Hepatic stellate cell (primary cell): ENCODE data around the gene GALNT10.
A peak's percentile ranks its signal among the peaks of the same experiment; 100 is the strongest.

Source experiments
- DNase-seq: peaks from one replicate; pipeline ENCODE4 v3.0.0; 2011; ENCODE audit warnings: low spot score

Gene GALNT10

DNA sequence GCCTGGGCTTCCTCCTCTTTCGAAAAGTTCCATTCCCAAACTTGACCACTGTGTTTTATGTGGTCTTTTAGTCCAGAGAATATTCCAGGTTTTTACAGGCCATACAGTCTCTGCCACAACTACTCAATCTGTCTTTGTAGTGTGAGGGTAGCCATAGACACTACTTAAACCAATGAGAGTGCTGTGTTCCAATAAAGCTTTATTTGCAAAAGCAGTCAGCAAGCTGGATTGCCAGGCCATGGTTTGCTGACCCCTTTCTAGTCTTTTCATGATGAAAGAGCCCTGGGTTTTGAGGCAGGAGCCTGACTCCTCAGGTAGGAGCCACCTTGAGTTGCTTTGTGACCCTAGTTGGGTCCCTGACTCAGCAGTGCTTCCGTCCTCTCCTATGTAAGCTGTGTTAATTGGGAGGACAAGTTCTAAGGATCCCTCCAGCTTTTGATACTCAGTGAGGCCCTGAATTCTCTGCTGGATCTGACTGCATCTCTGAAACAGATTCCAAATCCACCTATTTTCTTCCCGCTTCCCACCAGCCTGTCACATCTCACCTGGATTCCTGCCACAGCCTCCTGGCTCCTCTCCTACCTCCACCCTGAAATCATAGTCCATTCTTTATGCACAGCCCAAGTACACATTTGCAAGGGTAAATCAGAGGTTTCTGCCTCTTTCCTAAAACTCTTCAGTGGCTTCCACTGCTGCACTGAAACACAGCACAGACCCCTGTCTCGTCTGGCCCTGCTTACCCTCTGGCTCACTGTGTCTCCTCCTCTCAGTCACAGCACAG is 13.5 kb downstream of the GALNT10 start:
- DNase-seq, result no peak

DNA sequence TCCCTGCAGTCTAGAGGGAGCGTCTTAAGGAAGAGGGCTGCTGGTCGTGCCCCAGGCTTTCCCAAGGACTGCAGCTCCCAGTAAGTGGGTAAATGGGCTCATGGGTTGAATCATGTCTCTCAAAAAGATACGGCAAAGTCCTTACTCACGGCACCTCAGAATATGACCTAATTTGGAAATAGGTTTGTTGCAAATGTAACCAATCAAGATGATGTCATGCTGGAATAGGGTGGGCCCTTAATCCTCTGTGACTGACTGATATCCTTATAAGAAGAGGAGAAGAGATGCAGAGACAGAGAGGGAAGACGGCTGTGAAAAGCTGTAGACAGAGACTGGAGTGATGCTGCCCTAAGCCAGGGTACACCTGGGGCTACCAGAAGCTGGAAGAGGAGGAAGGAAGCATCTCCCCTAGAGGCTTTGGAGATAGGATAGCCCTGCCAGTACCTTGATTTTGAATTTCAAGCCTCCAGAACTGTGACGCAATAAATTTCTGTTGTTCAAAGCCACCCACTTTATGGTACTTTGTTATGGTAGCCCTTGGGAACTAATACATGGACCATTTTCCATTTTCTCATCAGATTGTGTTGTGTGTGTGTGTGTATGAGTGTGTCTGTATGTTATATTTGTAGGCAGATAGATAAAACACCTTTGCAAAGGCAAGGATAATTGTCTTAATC is 15.0 kb downstream of the GALNT10 start:
- DNase-seq, result no peak

DNA sequence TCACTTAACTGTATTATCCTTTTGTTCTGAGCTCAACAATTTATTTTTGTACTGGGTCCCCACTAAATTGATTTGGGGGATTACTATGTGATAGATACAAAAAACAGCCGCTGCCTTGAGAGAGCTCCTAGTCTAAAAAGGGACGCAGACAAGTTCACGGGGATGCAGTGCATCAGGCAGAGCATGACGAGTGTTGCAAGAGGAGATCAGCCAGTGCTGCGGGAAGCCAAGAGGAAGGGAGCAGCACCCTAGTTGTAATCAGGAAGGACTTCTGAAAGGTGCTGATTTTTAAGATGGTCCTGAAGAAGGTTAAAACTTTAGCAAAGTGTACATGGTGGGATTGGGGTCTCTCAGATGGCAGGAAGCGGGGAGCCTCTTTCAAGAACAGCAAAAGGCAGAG is 15.8 kb downstream of the GALNT10 start:
- DNase-seq, result no peak

DNA sequence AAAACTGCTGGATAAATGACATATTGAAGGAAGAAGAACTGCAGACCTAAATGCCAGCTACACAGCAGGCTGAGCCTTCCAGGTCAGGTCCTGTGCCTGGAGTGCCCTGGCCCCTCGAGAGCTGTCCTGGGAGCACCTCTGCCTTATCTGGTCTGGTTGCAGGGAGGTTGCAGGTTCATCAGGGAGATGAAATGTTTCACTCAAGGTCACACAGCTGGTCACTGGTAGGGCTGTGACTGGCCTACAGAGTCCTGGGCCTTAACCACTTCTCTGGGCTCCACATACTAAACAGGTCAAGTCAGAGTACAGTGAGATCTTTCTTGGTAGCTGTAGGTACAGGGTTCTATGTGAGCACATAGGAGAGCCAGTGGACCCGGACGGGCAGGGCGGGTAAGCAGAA is 16.7 kb downstream of the GALNT10 start:
- no peak for DNase-seq

DNA sequence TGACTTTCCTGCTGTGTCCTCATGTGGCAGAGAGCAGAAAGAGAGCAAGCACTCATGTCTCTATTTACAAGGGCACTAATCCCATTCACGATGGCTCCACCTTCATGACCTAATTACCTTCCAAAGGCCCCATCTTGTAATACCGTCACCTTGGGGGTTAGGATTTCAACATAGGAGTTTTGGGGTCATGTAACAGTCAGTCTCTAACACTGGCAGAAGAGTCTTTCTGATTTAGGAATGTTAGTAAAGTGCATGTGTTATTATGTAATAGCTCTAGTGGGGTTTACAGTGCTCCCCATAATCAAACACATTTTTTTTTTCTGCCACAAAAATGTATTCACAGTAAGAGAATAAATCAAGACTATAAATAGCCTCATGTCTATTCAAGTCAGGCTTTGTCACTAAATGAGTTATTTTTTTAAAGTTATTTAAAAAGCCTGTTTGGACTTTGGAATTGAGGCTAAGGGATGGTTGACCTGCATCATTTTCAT is 19.1 kb downstream of the GALNT10 start:
- peak; percentile 42 for DNase-seq

DNA sequence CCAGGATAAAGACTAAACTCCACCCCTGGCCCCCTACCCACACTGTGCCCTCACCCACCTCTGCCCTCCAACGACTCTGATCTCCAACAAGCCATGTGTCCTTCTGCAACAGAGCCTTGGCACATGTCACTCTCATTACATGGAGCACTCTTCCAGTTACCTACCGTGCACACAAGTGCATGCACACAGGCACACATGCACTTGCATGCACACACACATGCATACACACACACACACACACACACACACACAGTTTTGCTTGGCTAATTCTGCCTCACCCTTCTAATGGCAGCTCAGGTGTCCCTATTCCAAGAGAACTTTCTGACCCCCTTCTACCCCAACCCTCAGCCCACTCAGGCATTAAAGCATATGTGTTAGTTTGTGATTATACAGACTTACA is 19.6 kb downstream of the GALNT10 start:
- DNase-seq, result no peak

GRCh38 chr5:154211641-154212390 is 21.3 kb downstream of the GALNT10 start:
- peak; percentile 75 for DNase-seq

- DNase-seq, result no peak
These were observed 23.1 kb downstream of the GALNT10 start for GRCh38 chr5:154213592-154213991.

DNA sequence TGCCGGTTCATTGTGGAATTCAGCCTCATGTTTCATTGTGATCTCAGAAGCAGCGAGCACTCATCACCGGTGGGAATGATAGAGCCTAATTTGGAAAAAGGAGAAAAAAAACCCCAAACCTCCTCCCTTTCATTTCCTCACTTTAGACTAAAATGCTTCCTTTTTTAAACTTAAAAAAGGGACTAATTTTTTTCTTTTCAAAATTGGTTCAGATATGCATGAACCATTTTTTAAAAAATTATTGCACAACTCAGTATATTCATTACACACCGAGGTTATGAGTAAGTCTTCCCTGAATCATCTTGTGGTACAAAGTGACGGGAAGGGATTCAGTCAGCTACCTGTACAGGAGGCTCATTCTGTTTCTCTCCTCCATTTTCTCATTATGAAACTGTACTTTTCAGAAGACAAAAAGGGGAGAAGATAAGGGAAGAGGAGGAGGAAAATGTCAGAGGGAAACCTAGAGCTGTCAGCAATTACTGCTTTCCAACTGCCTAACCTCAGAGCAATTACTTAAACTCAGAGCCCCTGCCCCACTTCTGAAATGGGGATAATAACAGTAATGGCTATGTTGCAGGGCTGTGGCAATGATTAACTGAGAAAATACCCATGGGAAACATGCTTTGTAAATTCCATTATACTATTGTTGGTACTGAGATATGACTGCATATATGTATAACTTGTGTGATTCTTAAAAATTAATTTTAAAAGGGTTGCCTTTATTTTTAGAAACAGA is 24.0 kb downstream of the GALNT10 start:
- DNase-seq, result peak; percentile 50

DNA sequence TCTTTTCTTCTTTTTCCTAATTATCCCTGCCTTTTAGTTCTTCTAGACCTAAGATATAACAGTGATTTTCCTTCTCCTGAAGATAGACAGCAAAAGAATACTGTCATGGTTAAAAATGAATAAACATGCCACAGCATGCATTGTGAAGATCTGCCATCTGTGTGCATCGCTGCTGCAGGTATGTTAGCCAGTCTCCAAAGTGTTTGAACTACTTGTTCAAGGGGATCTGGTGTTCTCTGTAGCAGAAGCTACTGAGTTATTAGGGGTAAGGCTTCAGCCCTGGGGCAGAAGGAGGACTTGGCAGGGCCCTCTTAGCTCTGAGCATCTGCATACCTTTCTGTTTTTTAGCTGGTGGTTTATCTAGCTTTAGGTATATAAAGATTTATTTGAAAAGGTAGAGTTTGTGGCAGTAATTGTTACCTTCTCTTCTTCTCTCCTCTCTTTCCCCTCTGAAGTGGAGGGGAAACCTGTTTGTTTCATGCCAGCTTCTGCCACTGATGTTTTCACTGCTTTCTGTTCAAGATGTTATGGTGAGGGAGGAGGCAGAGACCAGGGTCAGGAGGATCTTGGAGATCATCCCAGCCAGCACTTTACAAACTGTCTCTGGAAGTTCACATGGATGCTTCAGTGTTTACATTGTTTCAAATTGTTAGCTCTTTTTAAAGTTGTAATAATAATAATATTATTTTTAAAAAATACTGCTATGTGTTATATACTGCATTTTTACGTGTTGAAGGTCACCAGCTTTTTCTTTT is 25.2 kb downstream of the GALNT10 start:
- no peak for DNase-seq

- no peak for DNase-seq
These were observed 26.9 kb downstream of the GALNT10 start for GRCh38 chr5:154217462-154217861.

DNA sequence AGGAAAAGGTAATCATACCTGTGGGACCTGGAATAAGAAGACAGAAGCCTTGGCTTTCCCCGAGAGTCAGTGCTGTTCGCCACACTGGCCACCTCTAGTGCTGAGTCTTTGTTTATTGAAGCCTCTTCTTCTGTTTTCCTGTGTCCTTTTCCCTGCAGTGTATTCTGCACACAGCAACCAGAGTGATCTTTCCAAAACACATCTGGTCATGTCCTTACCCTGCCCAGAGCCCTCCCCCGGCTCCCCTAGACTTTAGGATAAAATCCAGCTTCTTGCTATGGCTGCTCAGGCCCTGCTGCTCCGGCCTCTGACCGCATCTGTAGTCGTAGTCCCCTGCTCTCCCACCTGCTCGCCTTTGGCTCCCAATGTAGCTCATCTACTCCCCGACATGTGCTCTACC is 28.3 kb downstream of the GALNT10 start:
- DNase-seq, result no peak

- DNase-seq, result peak; percentile 53
These were observed 30.1 kb downstream of the GALNT10 start for GRCh38 chr5:154220625-154221024.

- peak; percentile 47 for DNase-seq
These were observed 30.9 kb downstream of the GALNT10 start for GRCh38 chr5:154221371-154221896.

DNA sequence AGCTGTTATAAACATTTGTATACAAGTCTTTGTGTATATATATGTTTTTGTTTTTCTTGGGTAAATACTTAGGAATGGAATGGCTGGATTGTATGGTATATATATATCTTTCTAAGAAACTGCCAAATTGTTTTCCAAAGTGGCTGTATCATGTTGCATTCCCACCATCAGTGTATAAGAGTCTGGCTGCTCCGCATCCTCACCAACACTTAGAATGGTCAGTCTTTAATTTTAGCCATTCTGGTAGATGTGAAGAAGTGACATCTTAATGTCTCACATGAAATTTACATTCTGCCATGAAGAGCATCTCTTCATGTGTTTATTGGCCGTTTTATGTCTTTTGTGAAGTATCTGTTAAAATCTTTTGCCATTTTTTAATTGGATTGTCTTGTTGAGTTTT is 31.9 kb downstream of the GALNT10 start:
- no peak for DNase-seq

DNA sequence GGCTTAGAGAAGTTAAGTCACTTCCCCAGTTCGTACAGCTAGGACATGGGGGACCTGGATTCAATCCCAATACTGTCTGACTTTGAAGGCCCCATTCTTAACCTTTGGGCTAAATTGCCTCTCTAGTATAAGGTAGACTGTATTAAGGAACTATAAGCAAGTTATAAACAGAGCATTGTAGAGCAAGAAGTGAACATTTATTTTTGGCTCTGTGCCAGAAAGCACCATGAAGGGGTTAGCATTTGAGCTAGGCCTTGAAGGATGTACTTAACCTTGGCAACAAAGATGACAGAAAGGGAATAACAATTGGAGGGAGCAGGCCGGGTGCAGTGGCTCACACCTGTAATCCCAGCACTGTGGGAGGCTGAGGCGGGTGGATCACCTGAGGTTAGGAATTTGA is 32.8 kb downstream of the GALNT10 start:
- DNase-seq, result no peak

DNA sequence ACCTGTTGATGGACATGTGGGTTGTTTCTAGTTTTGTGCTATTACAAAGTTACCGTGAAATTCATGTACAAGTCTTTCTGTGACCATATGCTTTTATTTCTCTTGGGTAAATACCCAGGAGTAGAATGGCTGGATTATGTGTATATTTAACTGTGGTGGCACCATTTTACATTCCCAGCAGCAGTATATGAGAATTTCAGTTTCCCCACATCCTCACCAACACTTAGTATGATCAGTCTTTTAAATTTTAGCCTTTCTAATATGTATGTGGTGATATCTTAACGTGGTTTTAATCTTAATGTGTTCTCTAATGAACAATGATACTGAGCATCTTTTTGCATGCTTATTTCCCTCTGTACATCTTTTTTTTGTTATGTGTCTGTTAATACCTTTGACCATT is 36.6 kb downstream of the GALNT10 start:
- DNase-seq, result no peak

DNA sequence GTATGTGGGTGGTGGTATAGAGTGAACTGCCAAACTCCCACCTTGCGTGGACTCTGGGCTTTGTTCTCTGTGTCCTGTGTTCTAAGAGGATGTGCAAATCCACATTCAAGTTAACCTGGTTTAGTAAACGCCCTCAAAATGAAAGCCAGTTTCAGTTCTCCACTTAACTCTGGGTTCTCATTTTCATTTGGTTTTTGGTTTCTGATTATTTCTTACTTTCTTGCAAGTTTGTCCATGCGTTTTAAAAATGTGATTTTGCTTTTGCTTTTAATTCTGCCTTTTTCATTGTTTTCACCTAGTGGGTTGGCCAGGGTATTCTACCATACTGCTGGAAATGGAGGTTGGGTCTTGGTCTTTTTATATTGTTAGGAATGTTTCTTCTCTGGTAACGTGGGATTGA is 38.2 kb downstream of the GALNT10 start:
- no peak for DNase-seq

GRCh38 chr5:154230526-154230925 is 40.0 kb downstream of the GALNT10 start:
- DNase-seq, result no peak

DNA sequence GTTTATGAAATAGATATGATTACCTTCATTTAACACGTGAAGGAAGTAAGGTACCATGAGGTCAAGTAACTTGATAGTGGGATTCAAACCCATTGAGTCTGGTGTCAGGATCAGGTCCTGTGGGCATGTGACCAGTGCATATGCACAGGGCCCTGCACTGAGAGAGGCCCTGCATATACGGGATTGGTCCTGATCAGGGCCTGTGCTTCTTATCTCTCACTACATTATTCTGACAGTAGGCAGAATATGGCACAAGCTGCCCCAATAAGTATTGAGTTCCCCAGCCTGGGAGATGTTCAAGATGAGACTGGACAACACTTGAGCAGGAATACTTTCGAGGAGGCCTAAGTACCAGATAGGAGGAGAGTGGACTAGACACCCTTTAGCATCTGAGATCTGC is 44.0 kb downstream of the GALNT10 start:
- DNase-seq, result no peak

GRCh38 chr5:154236011-154236410 is 45.5 kb downstream of the GALNT10 start:
- DNase-seq, result no peak
